ENCODE results near the gene PGLYRP3. TPM values are rescaled to one million over a fixed set of nuclear protein-coding genes. Genes with fewer than 3 reads are reported as not detected.

Gene PGLYRP3, protein sequence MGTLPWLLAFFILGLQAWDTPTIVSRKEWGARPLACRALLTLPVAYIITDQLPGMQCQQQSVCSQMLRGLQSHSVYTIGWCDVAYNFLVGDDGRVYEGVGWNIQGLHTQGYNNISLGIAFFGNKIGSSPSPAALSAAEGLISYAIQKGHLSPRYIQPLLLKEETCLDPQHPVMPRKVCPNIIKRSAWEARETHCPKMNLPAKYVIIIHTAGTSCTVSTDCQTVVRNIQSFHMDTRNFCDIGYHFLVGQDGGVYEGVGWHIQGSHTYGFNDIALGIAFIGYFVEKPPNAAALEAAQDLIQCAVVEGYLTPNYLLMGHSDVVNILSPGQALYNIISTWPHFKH
- total RNA-seq, result not detected
- long read RNA-seq, result 0 reads

DNA sequence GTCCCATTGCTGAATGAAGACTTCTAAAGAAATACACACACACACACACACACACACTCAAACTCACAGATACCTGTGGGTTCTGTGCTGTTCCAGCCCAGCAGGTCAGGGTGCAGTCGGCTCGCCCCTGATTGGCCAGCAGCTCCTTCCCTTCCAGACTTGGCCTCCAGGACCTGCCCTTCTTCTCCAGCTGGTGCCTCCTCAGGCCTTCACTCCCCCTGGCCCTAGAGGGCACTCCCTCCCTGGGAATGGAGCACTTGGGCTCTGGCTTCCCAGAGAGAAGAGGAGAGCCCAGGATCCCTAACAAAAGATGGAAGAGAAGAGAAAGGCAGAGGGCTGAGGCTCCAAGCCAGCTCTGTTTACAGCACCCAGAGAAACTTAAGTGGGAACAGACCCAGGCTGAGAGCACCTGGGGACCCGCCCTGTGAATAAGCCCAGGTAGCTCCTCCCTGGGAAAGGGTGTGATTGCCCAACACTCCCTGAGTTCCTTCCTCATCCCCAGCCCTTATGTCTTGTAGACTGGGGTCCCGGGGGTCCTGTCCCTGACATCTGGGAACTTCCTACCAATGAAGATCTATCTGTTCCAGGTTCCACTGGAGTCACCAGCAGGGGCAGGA is at the start of gene PGLYRP3:
Gene PGLYRP3, minus strand, starts transcription at position 383 of the 617 bp plus-strand sequence. CDS start 2,287 bp downstream, outside the sequence.
- no peak within 1 kb of the TSS for H3K4me3 ChIP-seq
- no peak for DNase-seq
- H3K4me1 ChIP-seq, result no peaks in the 10 kb centered on the region
- no peak for TF ChIP-seq CTCF (IDR thresholded peaks at IDR 0.05; ENCODE audit: borderline replicate concordance)
- peaks cover 29% of the 10 kb centered on the region for H3K27me3 ChIP-seq (ENCODE audit: low read depth)
- intact Hi-C loops (cut with micrococcal nuclease), result no loop called here
- no peak within 1 kb of the TSS for H3K27ac ChIP-seq (replicated peaks)
- H3K9me3 ChIP-seq (replicated peaks), result peaks cover 16% of the 10 kb centered on the region
- no peaks in the 10 kb centered on the region for H3K36me3 ChIP-seq

DNA sequence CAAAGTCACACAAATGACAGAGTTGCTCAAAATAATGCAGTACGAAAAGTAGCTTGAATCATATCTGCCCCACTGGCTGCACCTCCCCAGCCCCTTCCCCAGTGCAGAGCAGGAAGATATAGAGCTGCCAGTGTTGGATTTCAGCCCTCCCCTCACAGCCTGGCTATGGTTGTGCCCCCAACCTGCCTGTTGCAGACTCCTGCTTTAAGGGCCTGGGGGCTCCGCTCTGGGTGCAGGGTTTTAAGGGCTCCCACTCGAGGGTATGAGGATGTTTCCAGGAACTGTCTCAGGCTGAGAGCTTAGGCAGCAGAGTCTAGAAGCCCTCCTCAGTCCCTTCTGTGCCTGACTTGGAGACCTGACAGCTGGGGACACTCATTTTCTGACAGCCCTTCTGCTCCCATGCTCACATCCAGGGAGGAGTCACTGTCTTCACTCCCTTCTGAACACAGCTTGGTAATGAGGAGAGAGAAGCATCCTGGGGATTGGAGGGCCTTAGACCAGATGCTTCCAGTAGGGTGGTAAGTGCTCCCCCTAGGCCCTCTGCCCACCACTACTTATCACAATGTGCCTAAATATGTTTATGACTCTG is 49.5 kb upstream of the PGLYRP3 start:
- Histone ChIP-seq H3K9me3 (replicated peaks) (no peaks in the 10 kb centered on the region), H3K4me3 (no peak overlapping the region), H3K27me3 (ENCODE audit: low read depth) (peaks cover 25% of the 10 kb centered on the region), H3K27ac (replicated peaks) (no peak overlapping the region), H3K36me3 (no peaks in the 10 kb centered on the region), H3K4me1 (peaks cover 17% of the 10 kb centered on the region)
- DNase-seq, result no peak
- intact Hi-C loops (cut with micrococcal nuclease), result no loop called here
- TF ChIP-seq CTCF (IDR thresholded peaks at IDR 0.05; ENCODE audit: borderline replicate concordance), result no peak

DNA sequence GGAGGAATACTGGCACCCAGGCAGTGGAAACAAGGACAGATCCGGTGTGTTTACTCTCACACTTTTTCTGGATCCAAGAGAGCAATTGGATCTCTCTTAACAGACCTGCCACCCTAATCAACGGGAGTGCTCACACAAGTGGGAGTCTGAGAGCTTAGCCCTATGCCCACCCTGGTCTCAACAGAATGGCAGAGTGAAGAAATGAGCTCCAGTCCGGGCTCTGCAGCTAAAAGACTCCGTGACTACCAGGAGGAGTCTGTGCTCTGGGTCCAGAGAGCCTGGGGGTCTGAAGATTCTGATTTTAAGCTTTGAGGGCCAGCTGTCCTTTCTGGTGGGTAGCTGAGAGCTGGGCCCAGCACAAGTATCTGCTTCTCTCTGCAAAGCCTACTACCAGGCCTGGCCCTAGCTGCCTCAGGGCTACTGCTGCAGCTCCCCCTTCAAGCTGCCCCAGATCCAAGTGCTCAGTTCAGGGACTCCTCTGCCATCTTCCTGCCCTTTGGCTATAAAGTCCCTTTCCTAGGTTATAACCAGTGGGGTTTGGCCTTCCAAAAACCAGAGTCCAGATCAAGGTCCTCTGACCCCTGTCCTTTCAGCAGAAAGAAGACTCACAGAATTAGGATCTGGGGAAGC is 48.8 kb upstream of the PGLYRP3 start:
- H3K36me3 ChIP-seq, result no peaks in the 10 kb centered on the region
- no peak for DNase-seq
- no peak overlapping the region for H3K4me3 ChIP-seq
- intact Hi-C loops (cut with micrococcal nuclease), result no loop called here
- peaks cover 20% of the 10 kb centered on the region for H3K27me3 ChIP-seq (ENCODE audit: low read depth)
- no peaks in the 10 kb centered on the region for H3K9me3 ChIP-seq (replicated peaks)
- TF ChIP-seq CTCF (IDR thresholded peaks at IDR 0.05; ENCODE audit: borderline replicate concordance), result no peak
- peaks cover 17% of the 10 kb centered on the region for H3K4me1 ChIP-seq
- no peak overlapping the region for H3K27ac ChIP-seq (replicated peaks)

- no peak for TF ChIP-seq CTCF (IDR thresholded peaks at IDR 0.05; ENCODE audit: borderline replicate concordance)
- Histone ChIP-seq H3K27me3 (ENCODE audit: low read depth) (peaks cover 14% of the 10 kb centered on the region), H3K4me1 (peaks cover 17% of the 10 kb centered on the region), H3K36me3 (no peaks in the 10 kb centered on the region), H3K4me3 (no peak overlapping the region), H3K9me3 (replicated peaks) (no peaks in the 10 kb centered on the region), H3K27ac (replicated peaks) (no peak overlapping the region)
- intact Hi-C loops (cut with micrococcal nuclease), result no loop called here
- no peak for DNase-seq
Observed at GRCh38 chr1:153360592-153361479, 48.1 kb upstream of the PGLYRP3 start.

DNA sequence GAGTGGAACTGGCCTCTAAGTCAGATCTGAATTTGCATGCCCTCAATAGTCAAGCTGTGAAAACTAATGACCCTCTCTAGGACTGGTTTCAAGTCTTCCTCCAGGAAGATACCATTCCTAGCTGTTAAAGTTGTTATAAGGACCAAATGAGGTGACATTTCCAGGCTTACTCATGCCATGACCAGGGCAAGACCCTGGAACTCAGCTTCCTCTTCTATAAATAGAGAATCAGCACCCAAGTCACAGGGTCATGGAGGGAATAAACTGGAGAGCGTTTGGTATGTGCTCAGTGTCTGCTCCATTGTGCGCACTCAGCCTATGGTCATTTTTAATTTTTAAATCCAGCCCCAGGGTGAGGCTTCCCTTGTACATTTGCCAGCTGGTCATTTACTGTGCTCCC is 47.4 kb upstream of the PGLYRP3 start:
- no peak for DNase-seq
- intact Hi-C loops (cut with micrococcal nuclease), result no loop called here
- no peaks in the 10 kb centered on the region for H3K9me3 ChIP-seq (replicated peaks)
- H3K36me3 ChIP-seq, result no peaks in the 10 kb centered on the region
- H3K4me1 ChIP-seq, result peaks cover 17% of the 10 kb centered on the region
- peaks cover 9% of the 10 kb centered on the region for H3K27me3 ChIP-seq (ENCODE audit: low read depth)
- no peak overlapping the region for H3K27ac ChIP-seq (replicated peaks)
- H3K4me3 ChIP-seq, result no peak overlapping the region
- no peak for TF ChIP-seq CTCF (IDR thresholded peaks at IDR 0.05; ENCODE audit: borderline replicate concordance)

Measured in left ventricle myocardium inferior (tissue), 1 donor.